Muscle of leg (tissue), 11 donors: ENCODE data around the gene VSTM2L. TPM values are rescaled to one million over a fixed set of nuclear protein-coding genes. Genes with fewer than 3 reads are reported as not detected.

Experiments
- DNase-seq: peaks from one replicate; pipeline ENCODE4 v3.0.0; 2013
- H3K27ac ChIP-seq: one replicate; pipeline ENCODE4 v1.5.1; 2013; ENCODE audit warnings: mild to moderate bottlenecking, low read length, control low read depth
- H3K27me3 ChIP-seq: one replicate; pipeline ENCODE4 v1.6.1; 2013; ENCODE audit warnings: low read length; ENCODE audit not compliant: control insufficient read depth, insufficient read depth
- H3K36me3 ChIP-seq: one replicate; pipeline ENCODE4 v1.6.1; 2013; ENCODE audit warnings: low read length; ENCODE audit not compliant: control insufficient read depth, insufficient read depth
- H3K4me1 ChIP-seq: one replicate; pipeline ENCODE4 v1.6.1; 2013; ENCODE audit warnings: low read length; ENCODE audit not compliant: control insufficient read depth, insufficient read depth
- H3K4me3 ChIP-seq: one replicate; pipeline ENCODE4 v1.5.1; 2013; ENCODE audit warnings: low read length, control low read depth
- H3K9me3 ChIP-seq: replicated peaks from 2 replicates; pipeline ENCODE4 v1.6.1; 2013; ENCODE audit warnings: low read depth, low read length; ENCODE audit not compliant: control insufficient read depth
- WGBS: methylation state at CpG from one replicate; pipeline ENCODE4 v1.1.5; 2013; ENCODE audit warnings: missing lambda C conversion rate; ENCODE audit not compliant: insufficient coverage; 5-methylcytosine and 5-hydroxymethylcytosine counted together
- polyA plus RNA-seq, 8 donors: library from polyadenylated mRNA; unstranded; fragments of 120-200 nt; gene quantifications; one replicate each; pipeline versions ENCODE4 v1.2.1 to v1.2.3, GENCODE V29; 2013; ENCODE audit warnings: inconsistent platforms in 1 of 8, low replicate concordance in 1 of 8; ENCODE audit not compliant: insufficient read length in 8 of 8, insufficient read depth in 1 of 8
- total RNA-seq: library from RNA; stranded (reverse); fragments of 120-200 nt; gene quantifications from one replicate; pipeline ENCODE4 v1.2.4, GENCODE V29; 2013

VSTM2L gene
- total and polyA plus RNA-seq, 9 donors, result 1.6 to 7.1 (median 3.0) TPM

DNA sequence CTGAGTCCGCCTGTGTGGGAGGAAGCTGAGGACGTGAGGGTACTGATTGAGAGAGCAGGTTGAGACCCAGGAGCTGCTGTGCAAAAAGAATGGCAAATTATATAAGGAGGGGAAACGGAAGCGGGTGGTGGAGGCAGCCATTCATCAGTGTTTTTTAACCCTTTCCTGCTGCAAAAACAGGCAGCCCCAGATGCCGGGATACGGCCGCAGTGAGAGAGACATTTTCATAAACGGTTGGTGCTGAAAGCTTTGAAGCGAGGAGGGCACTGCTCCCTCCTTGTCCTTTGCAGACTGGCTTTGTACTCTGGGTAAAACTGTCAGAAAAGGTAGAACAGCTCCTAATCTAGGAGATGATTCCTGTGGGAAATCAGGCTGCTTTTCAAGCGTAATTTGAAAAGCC is 74.0 kb downstream of the VSTM2L start:
- Histone ChIP-seq H3K4me1 (peaks cover 2% of the 10 kb centered on the region), H3K9me3 (no peaks in the 10 kb centered on the region), H3K36me3 (peaks cover 7% of the 10 kb centered on the region), H3K27me3 (no peaks in the 10 kb centered on the region), H3K27ac (no peak overlapping the region), H3K4me3 (no peak overlapping the region)
- 16% methylated on average over 9 of the region's 10 CpGs for WGBS
- no peak for DNase-seq

DNA sequence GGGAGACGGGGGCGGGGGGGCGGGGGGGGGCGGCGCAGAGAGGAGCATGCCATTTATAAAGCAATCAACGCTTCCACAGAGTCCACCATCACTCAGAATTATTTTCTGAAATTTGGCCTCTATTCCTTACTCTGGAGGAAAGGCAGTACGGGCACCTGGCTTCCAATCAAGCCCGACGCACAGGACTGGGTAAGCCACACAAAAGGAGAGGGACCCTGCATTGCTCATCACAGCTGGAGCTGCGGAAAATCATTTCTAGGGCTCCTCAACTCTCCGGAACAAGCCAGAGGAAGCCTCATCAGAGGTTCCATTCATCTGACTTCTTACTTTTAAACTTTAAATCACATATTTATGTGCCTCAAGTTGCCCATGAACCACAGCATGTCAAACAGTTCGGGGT is 74.4 kb downstream of the VSTM2L start:
- 19% methylated on average over 3 of the region's 12 CpGs for WGBS
- peaks cover 2% of the 10 kb centered on the region for H3K4me1 ChIP-seq
- H3K9me3 ChIP-seq, result no peaks in the 10 kb centered on the region
- no peaks in the 10 kb centered on the region for H3K27me3 ChIP-seq
- H3K36me3 ChIP-seq, result peaks cover 7% of the 10 kb centered on the region
- H3K27ac ChIP-seq, result no peak overlapping the region
- DNase-seq, result no peak
- no peak overlapping the region for H3K4me3 ChIP-seq

DNA sequence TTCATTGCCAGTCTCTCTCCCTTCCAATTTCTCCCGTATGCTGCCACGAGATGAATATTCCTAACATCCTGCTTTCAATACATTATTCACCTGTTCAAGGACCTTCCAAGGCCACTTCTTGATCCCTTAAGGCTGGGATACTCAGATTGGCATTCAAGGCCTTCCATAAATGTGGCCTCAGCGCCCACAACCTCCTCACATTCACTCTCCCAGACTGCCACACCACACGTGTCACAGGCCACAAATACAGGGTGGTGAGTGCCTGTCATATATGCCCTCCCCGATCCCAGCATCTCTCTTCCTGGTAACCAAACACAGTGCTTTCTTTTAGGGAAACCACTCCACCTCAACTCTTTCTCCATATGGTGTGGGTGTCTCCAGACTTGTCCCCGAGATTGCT is 74.9 kb downstream of the VSTM2L start:
- 41% methylated on average over 5 of the region's 6 CpGs for WGBS
- no peak for DNase-seq
- no peak overlapping the region for H3K27ac ChIP-seq
- peaks cover 7% of the 10 kb centered on the region for H3K36me3 ChIP-seq
- no peaks in the 10 kb centered on the region for H3K27me3 ChIP-seq
- H3K4me1 ChIP-seq, result peaks cover 2% of the 10 kb centered on the region
- H3K4me3 ChIP-seq, result no peak overlapping the region
- H3K9me3 ChIP-seq, result no peaks in the 10 kb centered on the region

DNA sequence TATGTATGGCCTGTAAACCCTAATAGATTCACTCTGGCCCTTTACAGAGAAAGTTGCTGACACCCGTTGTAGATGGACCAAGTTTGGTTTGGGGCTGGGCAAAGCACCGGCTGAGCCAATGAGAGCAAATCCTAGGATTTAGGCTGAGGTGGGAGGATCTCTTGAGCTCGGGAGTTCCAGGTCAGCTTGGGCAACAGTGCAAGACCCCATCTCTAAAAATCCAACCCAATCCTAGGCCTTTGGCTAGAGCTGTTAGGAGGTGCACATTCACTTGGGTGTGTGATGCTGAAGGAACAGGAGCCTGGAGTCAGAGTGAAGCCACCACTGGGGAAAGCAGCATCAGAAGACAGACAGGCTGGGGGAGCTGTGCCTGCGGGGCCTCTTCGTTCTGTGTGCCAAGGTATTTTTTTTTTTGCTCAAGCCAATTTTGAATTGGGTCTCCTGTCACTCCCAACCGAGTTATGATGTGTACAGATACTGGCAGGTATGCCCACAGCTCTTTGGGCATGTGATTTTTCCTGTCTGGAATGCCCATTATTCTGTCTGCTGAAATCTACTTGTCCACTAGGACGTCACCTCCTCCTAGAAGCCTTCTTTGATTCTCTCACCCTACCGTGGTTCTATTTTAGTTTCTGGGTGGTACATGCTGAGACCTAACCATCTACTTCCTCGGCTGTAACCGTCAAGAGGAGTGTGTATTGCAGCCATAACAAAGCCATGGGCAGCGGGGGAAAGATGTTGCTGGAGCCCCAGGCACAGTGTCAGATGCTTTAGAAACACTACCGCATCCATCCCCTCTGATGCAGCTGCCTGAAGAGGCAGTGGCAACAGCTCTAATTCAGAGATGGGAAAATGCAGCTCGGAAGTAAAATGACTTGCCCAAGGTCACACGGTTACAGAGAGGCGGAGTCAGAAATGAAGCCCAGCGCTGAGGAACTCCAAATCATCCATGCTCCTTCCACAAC is 76.4 kb downstream of the VSTM2L start:
- H3K27me3 ChIP-seq, result no peaks in the 10 kb centered on the region
- no peak overlapping the region for H3K4me3 ChIP-seq
- 89% methylated on average over 6 of the region's 16 CpGs for WGBS
- peaks cover 9% of the 10 kb centered on the region for H3K36me3 ChIP-seq
- DNase-seq, result no peak
- H3K9me3 ChIP-seq, result no peaks in the 10 kb centered on the region
- no peak overlapping the region for H3K27ac ChIP-seq
- H3K4me1 ChIP-seq, result peaks cover 14% of the 10 kb centered on the region

DNA sequence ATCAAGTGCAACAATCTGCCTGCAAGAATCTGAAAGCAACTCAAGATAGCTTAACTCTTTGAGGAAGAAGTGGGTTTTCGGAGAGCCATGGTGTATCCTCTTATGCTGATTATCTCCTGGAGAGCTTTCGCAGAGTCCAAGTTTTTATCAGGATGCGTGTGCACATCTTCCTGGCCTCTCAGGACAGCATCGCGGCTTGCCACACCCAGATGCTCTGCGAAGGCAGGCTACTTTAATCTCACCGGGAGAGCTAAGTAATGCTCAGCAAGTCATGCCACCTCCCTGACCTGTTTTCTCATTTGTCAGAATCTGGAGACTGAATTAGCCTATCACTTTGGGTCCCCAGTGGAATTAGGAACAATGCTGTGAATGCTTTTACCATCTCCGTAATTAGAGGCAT is 77.5 kb downstream of the VSTM2L start:
- no peak for DNase-seq
- Histone ChIP-seq H3K4me3 (no peak overlapping the region), H3K9me3 (no peaks in the 10 kb centered on the region), H3K4me1 (peaks cover 20% of the 10 kb centered on the region), H3K27me3 (no peaks in the 10 kb centered on the region), H3K36me3 (peaks cover 9% of the 10 kb centered on the region), H3K27ac (no peak overlapping the region)
- WGBS, result 65% methylated on average over 6 of the region's 8 CpGs

DNA sequence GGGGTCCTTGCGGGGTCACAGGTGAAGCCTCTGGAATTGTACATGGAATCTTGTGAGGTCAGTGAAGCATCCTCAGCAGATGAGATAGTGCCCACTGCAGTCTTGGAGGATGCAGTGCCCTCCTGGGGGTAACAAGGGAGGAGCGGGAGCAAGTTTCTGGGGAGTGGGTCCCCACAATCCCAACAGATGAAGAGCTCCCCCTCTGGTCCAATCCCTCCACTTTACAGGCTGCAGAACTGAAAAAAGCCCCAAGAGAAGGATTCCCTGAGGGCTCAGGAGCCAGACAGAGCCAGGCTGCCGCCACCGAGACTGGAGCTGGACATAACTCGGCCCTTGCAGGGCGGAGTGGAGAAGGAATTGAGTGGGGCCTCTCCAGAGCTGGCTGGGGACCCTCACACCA is 77.9 kb downstream of the VSTM2L start:
- no peak overlapping the region for H3K4me3 ChIP-seq
- no peak for DNase-seq
- H3K9me3 ChIP-seq, result no peaks in the 10 kb centered on the region
- no peaks in the 10 kb centered on the region for H3K27me3 ChIP-seq
- peaks cover 9% of the 10 kb centered on the region for H3K36me3 ChIP-seq
- H3K27ac ChIP-seq, result no peak overlapping the region
- H3K4me1 ChIP-seq, result peaks cover 24% of the 10 kb centered on the region
- WGBS, result 73% methylated on average over 3 of the region's 6 CpGs

- H3K36me3 ChIP-seq, result peaks cover 9% of the 10 kb centered on the region
- no peak for DNase-seq
- H3K9me3 ChIP-seq, result no peaks in the 10 kb centered on the region
- no peak overlapping the region for H3K27ac ChIP-seq
- no CpG with 5 or more reads among the region's 8 CpGs for WGBS
- no peak overlapping the region for H3K4me3 ChIP-seq
- peaks cover 31% of the 10 kb centered on the region for H3K4me1 ChIP-seq
- no peaks in the 10 kb centered on the region for H3K27me3 ChIP-seq
Measured at GRCh38 chr20:37981568-37981967, 78.6 kb downstream of the VSTM2L start.

GRCh38 chr20:37983286-37983685 is 80.4 kb downstream of the VSTM2L start:
- H3K4me3 ChIP-seq, result no peak overlapping the region
- WGBS, result 60% methylated on average over 10 of the region's 13 CpGs
- H3K4me1 ChIP-seq, result peaks cover 46% of the 10 kb centered on the region
- no peaks in the 10 kb centered on the region for H3K27me3 ChIP-seq
- H3K36me3 ChIP-seq, result peaks cover 9% of the 10 kb centered on the region
- no peak for DNase-seq
- peak overlapping the region; percentile 78 for H3K27ac ChIP-seq
- no peaks in the 10 kb centered on the region for H3K9me3 ChIP-seq

DNA sequence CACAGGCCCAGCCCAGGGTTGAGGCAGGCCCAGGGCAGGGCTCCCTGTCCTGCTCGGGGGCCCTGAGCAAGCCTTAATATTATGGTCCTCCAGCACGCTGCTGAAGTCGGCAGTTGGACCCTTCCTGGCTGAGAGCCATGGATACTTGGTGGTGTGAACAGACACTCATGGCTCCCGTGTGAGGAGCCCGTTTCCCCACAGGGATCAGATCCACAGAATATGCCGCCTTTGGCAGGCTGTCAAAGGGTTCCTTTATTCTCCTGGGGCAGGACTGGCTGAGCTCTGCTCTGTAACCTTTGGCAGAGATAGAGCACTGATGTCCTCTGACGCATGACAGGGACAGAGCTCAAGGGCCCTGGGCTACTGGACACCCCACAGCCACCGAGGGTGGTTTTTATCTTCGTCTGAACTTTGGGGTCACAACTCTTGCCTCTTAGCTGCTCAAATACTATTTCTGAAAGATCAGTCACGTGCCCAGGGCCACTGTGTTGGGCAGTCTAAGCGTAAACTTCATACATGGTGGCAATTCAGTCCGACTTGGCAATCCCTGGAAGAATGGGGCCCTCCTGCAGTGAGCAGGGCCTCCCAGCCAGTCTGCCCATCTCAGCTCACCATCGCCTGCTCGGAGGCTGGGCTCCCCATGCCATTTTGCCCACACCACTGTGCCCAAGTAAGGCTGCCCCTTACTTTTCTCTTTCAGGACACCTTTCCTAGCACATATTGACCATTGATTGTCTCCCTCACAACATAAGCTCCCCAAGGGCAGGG is 81.3 kb downstream of the VSTM2L start:
- peak; percentile 71 for DNase-seq
- H3K27ac ChIP-seq, result peak overlapping the region; percentile 78
- no peaks in the 10 kb centered on the region for H3K27me3 ChIP-seq
- H3K4me1 ChIP-seq, result peaks cover 51% of the 10 kb centered on the region
- H3K36me3 ChIP-seq, result peaks cover 9% of the 10 kb centered on the region
- WGBS, result 60% methylated on average over 12 of the region's 14 CpGs
- no peaks in the 10 kb centered on the region for H3K9me3 ChIP-seq
- no peak overlapping the region for H3K4me3 ChIP-seq
